COR-L47 (cell line): Measurements from ENCODE around the gene DRAP1.
"Not testable (repeated sequence)": the region's sequence is repeated elsewhere in the genome, so short reads cannot be mapped to it uniquely, and the experiment has no call there.

Experiments
- DNase-seq: peaks from one replicate; lab custom pipeline; 2025; lab: John Stamatoyannopoulos, UW

DRAP1 gene

DNA sequence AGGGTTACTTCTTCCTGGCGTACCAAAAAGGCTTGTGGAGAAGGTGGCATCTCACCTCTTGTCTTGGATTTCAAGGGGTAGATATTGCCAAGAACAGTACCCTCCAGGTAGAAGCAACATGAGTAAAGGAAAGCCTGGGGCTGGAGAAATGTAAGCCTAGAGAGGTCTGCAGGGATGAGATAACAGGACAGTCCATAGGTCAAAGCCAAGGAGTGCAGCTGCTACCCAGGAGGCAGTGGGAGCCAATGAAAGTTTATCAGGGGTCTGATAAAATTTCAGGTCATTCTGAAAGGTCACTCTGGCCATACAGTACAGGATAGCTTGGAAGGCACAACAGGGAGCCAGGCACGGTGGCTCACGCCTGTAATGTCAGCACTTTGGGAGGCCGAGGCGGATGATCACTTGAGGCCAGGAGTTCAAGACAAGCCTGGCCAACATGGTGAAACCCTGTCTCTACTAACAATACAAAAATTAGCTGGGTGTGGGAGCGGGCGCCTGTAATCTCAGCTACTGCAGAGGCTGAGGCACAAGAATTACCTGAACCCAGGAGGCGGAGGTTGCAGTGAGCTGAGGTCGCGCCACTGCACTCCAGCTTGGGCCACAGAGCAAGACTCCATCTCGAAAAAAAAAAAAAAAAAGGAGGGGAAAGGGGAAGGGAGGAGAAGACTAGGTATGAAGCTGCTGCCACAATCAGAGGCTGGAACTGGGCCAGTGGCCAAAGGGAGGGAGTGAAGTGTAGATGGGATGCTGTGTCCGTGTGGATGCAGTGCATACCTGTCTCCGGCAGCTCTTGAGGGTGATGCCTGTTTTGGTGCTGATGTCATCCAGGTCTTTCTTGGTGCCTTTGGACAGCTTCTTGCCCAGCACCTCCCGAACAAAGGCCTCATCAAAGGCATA lies 32.2 kb upstream of the DRAP1 start:
- no peak for DNase-seq

DNA sequence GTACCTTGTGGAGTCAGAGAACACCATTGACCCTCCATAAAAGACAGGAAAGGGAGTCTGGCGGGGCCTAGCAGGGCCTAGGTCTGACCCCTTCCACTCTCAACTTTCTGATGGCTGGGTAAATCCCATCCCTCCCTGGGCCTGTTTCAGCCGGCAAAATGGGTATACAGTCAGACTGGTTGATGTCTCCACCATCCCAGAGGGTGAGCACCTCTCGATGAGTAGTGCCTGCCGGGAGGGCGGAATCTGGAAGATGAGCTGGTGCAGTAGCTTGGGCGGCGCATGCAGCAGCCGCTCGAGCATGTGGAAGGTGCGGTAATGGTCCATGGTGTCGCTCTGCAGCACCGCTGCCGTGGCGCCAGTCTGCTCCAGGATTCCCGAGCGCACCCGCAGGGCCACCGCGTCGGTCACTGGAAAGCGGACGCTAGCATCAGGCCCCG lies 31.5 kb upstream of the DRAP1 start:
- DNase-seq, result no peak

DNA sequence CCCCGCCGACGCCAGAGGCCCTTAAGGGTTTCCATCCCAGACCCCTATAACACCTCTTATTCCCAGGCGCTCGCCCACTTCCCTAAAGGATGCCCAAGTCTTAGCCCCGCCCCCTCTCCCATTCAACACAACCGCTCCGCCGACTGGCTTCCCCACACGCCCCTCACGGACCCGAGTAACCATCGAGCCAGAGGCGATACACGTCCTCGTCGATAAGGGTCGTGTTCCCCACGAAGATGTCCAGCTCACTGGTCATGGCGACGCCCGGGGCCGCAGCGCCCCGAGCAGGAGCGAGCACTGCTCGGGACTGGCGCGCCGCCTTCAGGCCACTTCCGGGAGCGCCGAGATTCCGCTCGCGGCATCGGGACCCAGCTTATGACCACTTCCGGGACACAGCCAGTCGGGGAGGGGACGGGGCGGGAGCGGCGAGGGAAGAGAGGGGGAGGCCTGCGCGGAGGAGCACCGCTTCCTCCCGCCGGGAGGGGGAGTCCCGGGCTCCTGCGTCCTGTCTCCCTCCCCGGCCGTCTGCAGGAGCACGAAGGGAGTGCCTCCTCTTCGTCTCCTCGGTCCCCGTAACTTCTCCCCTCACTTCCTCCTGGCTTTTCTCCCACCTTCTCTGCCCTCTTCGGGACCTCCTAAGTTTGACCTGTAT lies 30.9 kb upstream of the DRAP1 start, which contains the start of gene FIBP:
FIBP (minus strand) TSS at position 309 of the 652 bp plus-strand sequence; CDS start at position 256, 53 bp downstream.
- peak; percentile 95 for DNase-seq

DNA sequence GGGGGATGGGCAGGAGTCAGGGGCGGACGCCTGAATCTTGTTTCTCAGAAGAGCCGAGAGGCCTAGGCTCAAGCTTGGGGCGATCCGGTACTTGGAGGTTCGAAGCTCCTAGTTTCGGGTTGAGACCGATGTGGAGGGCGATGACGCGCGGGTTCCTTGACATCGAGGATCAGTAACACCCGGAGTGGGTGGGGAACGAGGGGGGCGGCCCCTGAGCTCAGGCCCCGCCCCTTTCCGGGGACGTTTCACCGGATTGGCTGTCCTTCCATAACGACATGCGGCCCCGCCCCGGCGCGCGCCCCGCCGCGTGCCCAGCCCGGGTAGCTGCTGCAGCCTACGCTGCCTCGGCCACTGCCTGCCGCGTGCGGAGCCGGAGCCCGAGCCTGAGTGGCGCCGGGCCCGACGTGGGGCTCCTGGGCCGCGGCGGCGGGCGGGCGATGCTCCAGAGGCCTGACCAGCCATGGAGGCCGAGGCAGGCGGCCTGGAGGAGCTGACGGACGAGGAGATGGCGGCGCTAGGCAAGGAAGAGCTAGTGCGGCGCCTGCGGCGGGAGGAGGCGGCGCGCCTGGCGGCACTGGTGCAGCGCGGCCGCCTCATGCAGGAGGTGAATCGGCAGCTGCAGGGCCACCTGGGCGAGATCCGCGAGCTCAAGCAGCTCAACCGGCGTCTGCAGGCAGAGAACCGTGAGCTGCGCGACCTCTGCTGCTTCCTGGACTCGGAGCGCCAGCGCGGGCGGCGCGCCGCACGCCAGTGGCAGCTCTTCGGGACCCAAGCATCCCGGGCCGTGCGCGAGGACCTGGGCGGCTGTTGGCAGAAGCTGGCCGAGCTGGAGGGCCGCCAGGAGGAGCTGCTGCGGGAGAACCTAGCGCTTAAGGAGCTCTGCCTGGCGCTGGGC lies 28.7 kb upstream of the DRAP1 start, which contains the start of gene CCDC85B:
CCDC85B (plus strand) TSS at position 350 of the 895 bp plus-strand sequence; CDS start at position 461, 111 bp downstream.
- peak; percentile 96 for DNase-seq

DNA sequence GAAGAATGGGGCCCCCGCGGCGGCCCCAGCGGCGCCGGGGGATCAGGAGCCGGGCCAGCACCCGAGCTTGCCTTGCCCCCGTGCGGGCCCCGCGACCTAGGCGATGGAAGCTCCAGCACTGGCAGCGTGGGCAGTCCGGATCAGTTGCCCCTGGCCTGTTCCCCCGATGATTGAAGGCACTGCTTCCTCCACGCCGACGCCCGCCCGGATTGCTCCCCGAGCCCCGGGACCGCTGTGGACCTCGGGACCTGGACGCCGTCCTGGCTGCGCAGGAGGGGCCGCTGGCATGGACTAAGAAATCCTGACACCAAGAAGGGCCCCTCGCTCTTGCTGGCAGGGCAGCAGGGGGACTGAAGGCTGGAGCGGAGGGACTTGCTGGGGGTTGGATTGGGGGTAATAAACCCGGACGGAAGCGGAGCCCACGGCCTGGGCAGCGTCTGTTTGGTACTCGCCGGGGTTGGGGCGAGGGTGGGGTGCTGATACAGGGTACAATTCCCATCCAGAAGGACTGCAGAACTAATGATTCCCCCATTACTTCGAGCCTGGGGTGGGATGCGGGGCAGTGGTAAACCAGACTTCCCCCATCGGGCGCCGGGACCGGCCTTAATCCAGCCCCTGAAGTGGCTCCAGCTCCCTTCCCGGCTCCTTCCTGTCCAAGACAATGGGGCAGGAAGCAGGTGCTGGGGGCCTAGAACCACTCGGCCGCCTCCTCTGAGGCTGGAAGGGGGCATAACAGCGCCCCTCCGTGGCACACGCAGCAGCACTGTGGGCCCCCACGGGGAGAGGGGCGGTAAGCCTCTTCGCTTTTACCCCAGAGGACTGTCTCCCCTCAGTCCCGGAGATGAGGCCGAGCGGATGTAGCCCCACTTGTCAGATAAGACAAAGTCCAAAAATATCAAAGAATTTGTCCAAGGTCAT lies 27.7 kb upstream of the DRAP1 start:
- DNase-seq, result peak; percentile 51

DNA sequence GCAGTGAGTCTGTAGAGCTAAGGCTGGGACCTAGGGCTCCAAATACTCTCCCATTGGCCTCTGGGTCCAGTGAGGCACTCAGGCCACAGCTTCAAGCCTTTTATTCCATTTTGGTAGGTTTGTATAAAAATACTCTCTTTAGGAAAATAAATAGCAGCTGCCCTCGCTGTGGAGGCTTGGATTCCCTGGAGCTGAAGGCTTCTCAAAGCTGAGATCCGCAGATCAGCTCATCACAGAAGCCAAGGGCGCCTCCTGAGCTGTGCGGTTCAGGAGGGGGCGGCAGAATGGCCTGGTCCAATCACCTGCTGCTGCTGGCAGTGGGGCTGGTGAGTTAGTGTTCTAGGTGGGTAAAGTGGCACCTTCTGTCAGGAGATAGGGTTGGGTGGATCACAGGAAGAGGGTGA lies 27.1 kb upstream of the DRAP1 start:
- DNase-seq, result not testable (repeated sequence)

DNA sequence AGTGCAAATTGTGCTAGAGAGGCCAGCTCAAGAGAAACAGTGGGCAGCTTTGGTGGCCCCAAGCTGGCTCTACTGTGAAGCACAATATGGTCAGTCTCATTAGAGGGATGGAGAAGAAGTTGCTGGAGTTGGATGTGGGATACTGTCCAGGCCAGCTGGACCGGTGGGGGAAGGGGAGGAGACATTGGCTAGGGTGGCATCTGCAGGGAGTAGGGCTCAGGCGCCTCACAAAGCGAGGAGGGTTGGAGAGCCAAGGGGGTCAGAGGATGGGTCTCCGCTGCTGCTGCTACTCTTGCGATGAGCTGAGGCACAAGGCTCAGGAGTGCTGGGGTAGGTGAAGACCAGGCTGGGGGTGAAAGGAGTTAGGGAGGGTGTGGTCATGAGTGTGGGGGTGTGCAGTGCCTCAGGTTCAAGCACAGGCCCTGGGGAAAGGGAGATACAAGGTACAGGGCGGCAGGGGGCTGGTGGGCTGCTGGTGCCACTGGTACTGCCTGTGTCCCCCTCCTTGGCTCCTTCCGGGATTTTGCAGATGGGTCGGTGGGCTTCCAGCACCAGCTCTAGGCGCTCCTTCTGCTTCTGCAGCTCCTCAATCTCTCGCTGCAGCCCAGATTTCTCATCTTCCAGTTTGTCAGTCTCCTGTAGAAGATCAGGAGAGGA lies 26.4 kb upstream of the DRAP1 start:
- no peak for DNase-seq

DNA sequence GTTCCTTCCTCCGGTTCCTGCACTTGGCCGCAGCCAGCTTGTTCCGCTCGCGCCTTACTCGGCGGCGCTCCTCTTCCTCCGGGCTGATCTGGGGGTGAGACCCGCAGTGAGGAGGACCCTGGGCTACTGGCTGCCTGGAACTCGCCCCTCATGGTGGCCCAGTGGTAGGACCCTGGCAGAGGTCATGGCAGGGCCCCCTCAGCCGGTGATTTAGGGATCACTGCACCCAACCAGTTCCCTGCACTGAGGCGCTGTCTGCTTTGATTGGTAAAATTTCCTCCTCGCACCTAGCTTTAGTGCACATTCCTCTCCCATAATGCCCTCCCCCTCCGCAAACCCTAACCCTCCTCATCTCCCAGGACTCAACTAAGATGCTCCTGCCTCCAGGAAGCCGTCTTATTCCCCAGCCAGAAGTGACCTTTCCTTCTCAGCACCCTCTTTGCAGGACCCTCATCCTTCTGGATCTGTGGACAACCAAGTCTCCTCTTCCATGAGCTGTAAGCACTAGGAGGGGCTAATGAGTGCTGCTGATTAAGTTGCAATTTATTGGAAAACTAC lies 25.1 kb upstream of the DRAP1 start:
- no peak for DNase-seq

DNA sequence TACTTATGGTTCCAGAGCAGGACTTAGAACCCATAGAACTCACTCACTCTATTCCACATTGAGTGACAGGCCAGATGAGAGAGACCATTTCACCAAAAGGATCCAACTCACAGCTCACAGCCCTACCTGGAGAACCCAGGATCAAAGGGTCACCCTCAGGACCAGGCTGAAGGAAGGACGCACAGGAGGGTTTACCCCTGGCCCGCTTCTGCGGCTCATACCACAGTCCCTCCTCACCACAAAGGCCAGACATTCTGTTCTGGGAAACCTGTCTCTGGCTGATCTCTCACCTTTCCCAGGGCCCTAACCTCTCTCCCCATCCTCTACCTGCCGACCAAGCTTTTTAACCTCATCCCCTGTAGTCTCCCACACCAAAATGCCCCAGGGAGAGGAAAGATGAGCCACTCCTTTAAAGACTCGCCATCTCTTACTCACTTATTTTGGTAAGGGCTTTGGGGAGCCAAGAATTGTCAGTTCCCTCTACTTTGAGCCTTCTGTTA lies 23.7 kb upstream of the DRAP1 start:
- DNase-seq, result no peak

DNA sequence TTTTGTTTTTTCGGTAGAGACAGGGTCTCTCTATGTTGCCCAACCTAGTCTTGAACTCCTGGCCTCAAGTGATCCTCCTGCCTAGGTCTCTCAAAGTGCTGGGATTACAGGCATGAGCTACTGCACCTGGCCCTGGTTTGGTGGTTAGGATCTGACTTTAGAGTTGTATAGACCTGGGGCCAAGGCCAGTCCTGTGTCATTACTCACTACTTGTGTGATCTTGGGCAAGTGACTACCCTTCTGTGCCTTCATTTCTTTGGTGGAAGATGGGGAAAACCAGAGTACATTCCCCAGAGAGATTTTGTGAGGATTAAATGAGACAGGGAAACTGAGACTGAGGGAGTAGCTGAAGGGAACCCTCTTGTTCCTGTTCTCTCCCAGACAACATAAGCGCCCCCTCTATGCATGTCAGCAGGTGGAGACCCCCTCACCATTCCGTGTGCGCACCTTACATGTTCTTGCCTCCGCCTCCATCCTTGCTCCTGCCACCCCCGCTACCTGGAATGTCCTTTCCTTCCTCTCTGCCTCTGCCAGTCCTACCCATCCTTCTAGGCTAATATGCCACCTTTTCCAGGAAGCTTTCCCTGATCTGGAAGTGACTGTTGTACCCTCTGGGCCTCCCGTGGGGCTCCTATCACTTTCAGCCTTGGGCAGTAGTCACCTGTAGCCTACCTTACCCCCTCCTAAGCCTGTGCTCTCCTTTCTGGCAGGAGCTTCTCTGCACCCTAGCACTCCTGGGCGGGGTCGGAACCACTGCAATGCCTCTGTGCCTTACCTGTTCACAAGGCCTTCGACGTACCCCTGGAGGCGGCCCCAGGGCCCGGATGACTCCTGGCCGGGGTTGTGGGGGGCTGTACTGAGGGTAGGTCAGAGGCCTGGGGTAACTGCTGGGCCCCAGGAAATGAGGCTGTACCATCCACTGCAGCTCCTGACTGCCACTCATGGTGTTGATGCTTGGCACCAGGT lies 22.9 kb upstream of the DRAP1 start:
- no peak for DNase-seq

DNA sequence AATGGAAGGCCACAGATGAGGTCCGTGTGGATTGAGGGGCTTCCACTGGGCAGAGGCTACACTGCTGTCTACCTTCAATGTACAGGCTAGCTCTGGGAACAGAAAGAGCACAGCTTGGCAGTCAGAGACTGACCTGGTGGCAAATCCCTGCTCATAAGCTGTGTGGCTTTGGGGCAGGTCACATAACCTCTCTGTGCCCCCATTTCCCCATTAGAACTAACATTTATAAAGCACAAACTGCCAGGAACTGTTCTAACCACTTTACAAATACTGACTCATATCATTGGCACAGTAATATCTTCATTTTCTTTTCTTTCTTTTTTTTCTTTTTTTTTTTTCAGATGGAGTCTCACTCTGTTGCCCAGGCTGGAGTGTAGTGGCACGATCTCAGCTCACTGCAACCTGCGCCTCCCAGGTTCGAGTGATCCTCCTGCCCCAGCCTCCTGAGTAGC lies 22.2 kb upstream of the DRAP1 start:
- no peak for DNase-seq

DNA sequence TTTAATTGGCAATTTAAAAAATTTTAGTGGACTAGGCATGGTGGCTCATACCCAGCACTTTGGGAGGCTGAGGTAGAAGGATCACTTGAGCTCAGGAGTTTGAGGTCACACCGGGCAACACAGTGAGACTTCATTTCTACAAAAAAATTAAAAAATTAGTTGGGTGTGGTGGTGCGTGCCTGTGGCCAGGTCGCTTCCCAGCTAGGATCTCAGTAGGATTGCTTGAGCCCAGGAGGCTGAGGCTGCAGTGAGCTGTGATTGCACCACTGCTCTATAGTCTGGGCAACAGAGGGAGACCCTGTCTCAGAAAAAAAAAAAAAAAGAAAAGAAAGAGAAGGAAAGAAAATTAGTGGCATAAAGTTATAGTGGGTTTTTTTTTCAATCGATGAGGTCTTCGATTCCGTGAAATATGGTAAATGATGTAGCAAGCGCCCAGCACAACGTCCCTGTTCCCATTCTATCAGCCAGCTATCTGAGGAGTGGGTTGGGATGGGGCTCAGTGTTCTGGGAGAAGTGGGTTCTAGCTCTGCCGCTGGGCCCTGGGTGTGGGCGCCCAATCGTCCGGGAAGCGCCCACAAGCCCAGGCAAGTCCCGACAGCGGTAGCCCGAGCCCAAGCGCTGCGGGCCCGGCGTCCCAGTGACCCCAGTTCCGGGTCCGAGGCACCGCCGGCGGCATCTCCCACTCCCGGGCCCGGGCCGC lies 20.4 kb upstream of the DRAP1 start:
- no peak for DNase-seq

DNA sequence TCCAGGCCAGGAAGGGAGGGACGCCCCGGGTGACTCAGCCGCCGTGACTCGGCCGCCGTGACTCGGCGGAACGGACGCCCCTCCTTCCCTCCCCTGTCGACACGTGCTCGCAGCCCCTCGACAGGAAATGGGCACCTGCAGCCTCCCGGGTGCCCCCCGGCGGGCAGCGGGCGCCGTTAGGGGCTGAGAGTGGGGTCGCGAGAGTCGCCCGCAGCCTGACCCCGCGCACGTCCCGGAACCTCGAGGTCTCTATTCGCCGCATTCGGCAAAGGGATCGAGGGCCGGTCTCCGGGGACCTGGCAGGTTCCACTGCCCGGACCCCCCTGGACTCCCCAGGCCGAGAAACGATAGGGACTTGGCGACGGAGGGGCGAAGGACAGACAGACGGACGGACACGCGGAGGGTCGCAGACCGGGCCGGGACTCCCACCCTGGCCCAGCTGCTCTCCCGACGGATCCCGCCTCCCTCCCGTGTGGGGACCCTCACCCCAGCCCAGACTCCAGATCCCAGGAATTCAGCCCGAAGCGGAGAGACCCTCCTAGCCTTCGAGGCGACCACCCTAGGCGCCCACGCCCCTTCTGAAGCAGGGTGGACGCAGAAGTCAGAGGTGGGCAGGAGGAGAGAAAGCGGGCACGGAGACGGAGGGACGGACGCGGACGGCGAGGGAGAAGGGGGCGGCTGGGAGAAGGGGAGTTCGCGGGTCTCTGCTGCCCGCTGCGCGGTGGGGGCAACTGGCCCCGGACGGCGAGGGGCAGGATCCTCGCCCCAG lies 19.7 kb upstream of the DRAP1 start:
- no peak for DNase-seq

DNA sequence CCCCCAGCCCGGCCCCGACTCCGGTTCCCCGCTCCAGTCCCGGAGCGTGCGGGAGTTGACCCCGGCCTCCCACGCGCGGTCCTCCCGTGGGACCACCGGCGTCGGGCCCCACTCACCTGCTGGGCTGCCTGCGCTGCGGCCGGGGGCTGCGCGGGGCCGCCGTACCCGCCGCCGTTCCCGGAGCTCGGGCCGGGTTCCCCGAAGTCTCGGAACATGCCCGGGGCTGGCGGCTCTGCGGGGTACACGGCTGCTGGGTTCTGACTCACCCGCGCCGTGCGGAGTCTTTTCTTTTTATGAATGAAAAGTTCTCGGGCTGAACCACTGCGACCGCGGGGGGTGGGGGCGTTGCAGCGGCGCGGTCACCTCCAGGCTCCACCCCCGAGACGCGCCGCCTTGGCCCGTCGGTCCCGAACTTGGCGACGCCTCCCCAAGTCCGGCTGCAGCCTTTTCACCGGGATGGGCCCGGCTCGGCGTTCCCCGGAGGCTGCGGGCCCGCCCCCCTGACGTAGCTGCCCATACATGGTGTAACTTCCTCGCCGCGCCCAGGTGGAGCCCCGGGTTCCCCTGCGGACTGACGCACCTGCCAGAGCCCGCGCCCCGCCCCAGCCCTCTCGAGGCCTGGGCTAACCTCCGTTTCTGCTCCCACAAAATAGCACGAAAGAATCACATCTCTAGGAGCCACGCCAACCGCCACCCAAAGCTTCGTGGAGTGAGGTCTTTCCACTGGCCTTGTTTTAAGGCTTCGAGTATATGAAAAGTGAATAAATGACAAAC lies 18.9 kb upstream of the DRAP1 start, which contains the start of gene FOSL1:
FOSL1 (minus strand) TSS at position 264 of the 774 bp plus-strand sequence; CDS start at position 215, 49 bp downstream.
- peak; percentile 71 for DNase-seq

DNA sequence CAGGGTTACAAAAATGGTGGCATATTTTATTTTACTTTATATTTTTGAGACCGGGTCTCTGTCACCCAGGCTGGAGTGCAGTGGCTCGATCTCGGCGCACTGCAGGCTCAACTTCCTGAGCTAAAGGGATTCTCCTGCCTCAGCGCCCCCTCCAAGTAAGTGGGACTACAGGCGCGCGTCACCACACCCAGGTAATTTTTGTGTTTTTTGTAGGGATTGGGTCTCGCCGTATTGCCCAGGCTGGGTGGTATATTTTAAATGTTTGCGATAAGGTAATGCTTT lies 18.4 kb upstream of the DRAP1 start:
- DNase-seq, result no peak

DNA sequence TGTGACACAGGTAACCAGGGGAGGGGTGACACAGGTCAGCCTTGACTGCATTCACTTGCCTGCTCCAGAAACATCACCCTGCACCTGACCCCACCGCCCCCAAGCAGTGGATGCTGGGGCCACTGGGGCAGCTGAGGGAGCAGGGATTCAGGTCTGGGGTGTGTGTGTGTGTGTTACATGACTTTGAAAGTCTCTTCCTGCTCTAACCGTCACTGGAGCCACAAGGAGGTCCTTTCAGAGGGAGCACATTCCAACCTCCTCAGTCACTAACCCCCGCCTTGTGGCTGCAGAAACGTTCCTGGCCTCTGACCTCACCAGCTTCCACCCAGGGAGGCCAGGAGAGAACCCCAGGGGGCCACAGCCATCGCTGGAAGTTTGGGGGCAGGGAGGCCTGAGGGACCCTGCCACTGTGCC lies 16.2 kb upstream of the DRAP1 start:
- no peak for DNase-seq
